Activated CD4-positive, alpha-beta memory T cell treated with anti-CD3 and anti-CD28 coated beads, Interleukin-2, amount 10 ng/mL, durations not matched to agents 7 days and 5 days (primary cell): ENCODE data around the gene RPS24. TPM values are rescaled to one million over a fixed set of nuclear protein-coding genes. Genes with fewer than 3 reads are reported as not detected.
"Not testable (repeated sequence)": the region's sequence is repeated elsewhere in the genome, so short reads cannot be mapped to it uniquely, and the experiment has no call there.

Source experiments
- CTCF ChIA-PET: fragments of 350-600 bp; sonication (Branson Sonifier 250); formaldehyde crosslinking; loops from one replicate; lab custom pipeline; 2021; ENCODE audit warnings: antibody characterized with exemption, inconsistent platforms; lab: Charles Lee
- POLR2A ChIA-PET: fragments of 350-600 bp; sonication (Branson Sonifier 250); formaldehyde crosslinking; loops from one replicate; lab custom pipeline; 2021; ENCODE audit warnings: antibody characterized with exemption; lab: Charles Lee
- DNase-seq: peaks from one replicate; pipeline ENCODE4 v3.0.0-alpha.2; 2020
- H3K27ac Mint-ChIP-seq: one replicate; pipeline ENCODE4 v1.8.0; 2021; ENCODE audit warnings: mild to moderate bottlenecking, mixed read lengths
- H3K27me3 Mint-ChIP-seq: one replicate; pipeline ENCODE4 v1.8.0; 2021; ENCODE audit warnings: mixed read lengths
- H3K36me3 Mint-ChIP-seq: one replicate; pipeline ENCODE4 v1.8.0; 2021; ENCODE audit warnings: low read depth, mixed read lengths
- H3K4me1 Mint-ChIP-seq: one replicate; pipeline ENCODE4 v1.8.0; 2021; ENCODE audit warnings: mixed read lengths
- H3K4me3 Mint-ChIP-seq: one replicate; pipeline ENCODE4 v1.8.0; 2021; ENCODE audit warnings: mild to moderate bottlenecking, mixed read lengths
- H3K9me3 Mint-ChIP-seq: one replicate; pipeline ENCODE4 v1.8.0; 2021; ENCODE audit warnings: mixed read lengths
- total RNA-seq, 2 experiments: library from RNA; stranded (reverse); gene quantifications; one replicate each; pipeline ENCODE4 v1.2.3, GENCODE V29; 2021

RPS24 gene
- total RNA-seq: 1,000 to 10,000 TPM; 1,304 to 1,323 TPM

- peak within 1 kb of the TSS; percentile 44 for H3K27ac Mint-ChIP-seq
- H3K4me3 Mint-ChIP-seq: peak within 1 kb of the TSS; percentile 82
- no peaks in the 10 kb centered on the region for H3K27me3 Mint-ChIP-seq
- CTCF ChIA-PET: interaction anchor here (1.0 to 1.5 kb wide), 3 partner anchors 8 to 269 kb away, joined by 3 to 4 read pairs (median 3); no protein-coding TSS in a partner anchor
- peaks cover 57% of the 10 kb centered on the region for H3K4me1 Mint-ChIP-seq
- H3K9me3 Mint-ChIP-seq: no peaks in the 10 kb centered on the region
- peak; percentile 95 for DNase-seq
- POLR2A ChIA-PET: interaction anchor here (0.8 to 1.5 kb wide), 4 partner anchors 10 to 160 kb away, joined by 3 to 10 read pairs (median 4); no protein-coding TSS in a partner anchor
- peaks cover 45% of the 10 kb centered on the region for H3K36me3 Mint-ChIP-seq
These were observed at the start of gene RPS24 for GRCh38 chr10:78033637-78034470. Gene RPS24 (plus strand): TSS chr10:78033863. CDS start chr10:78033902, 39 bp downstream.

- CTCF ChIA-PET: no interaction called here
- H3K4me3 Mint-ChIP-seq: no peak overlapping the region
- no peaks in the 10 kb centered on the region for H3K4me1 Mint-ChIP-seq
- DNase-seq: no peak
- H3K27ac Mint-ChIP-seq: no peak overlapping the region
- no peaks in the 10 kb centered on the region for H3K27me3 Mint-ChIP-seq
- no peaks in the 10 kb centered on the region for H3K9me3 Mint-ChIP-seq
- POLR2A ChIA-PET: no interaction called here
- peaks cover 72% of the 10 kb centered on the region for H3K36me3 Mint-ChIP-seq
These were observed 48.7 kb upstream of the RPS24 start for GRCh38 chr10:77984986-77985385.

GRCh38 chr10:77987671-77988255, 45.9 kb upstream of the RPS24 start:
- Mint-ChIP-seq H3K4me3 (no peak overlapping the region), H3K36me3 (peaks cover 65% of the 10 kb centered on the region), H3K27ac (no peak overlapping the region), H3K27me3 (no peaks in the 10 kb centered on the region), H3K9me3 (no peaks in the 10 kb centered on the region), H3K4me1 (no peaks in the 10 kb centered on the region)
- no peak for DNase-seq
- ChIA-PET CTCF (interaction anchor here (1.6 kb wide), 1 partner anchor 10 kb away, joined by 3 read pairs; no protein-coding TSS in a partner anchor), POLR2A (no interaction called here)

- Mint-ChIP-seq H3K27ac (no peak overlapping the region), H3K4me1 (no peaks in the 10 kb centered on the region), H3K27me3 (no peaks in the 10 kb centered on the region), H3K36me3 (peaks cover 65% of the 10 kb centered on the region), H3K9me3 (no peaks in the 10 kb centered on the region), H3K4me3 (no peak overlapping the region)
- CTCF ChIA-PET: no interaction called here
- no peak for DNase-seq
- POLR2A ChIA-PET: no interaction called here
These were observed 44.5 kb upstream of the RPS24 start for GRCh38 chr10:77989081-77989724.

- no peaks in the 10 kb centered on the region for H3K9me3 Mint-ChIP-seq
- peaks cover 60% of the 10 kb centered on the region for H3K36me3 Mint-ChIP-seq
- no peak overlapping the region for H3K27ac Mint-ChIP-seq
- CTCF ChIA-PET: interaction anchor here (1.0 kb wide), 1 partner anchor 23 kb away, joined by 3 read pairs; no protein-coding TSS in a partner anchor
- DNase-seq: no peak
- H3K4me1 Mint-ChIP-seq: no peaks in the 10 kb centered on the region
- no peaks in the 10 kb centered on the region for H3K27me3 Mint-ChIP-seq
- H3K4me3 Mint-ChIP-seq: no peak overlapping the region
- POLR2A ChIA-PET: no interaction called here
These were observed 40.0 kb upstream of the RPS24 start for GRCh38 chr10:77993620-77994019.

GRCh38 chr10:77998780-77999179, 34.9 kb upstream of the RPS24 start:
- POLR2A ChIA-PET, DNase-seq, H3K4me3 Mint-ChIP-seq, H3K9me3 Mint-ChIP-seq, H3K27me3 Mint-ChIP-seq, H3K4me1 Mint-ChIP-seq, H3K27ac Mint-ChIP-seq, CTCF ChIA-PET: not testable (repeated sequence)
- peaks cover 59% of the 10 kb centered on the region for H3K36me3 Mint-ChIP-seq

- POLR2A ChIA-PET: no interaction called here
- Mint-ChIP-seq H3K27ac (no peak overlapping the region), H3K9me3 (no peaks in the 10 kb centered on the region), H3K36me3 (peaks cover 64% of the 10 kb centered on the region), H3K4me1 (no peaks in the 10 kb centered on the region), H3K4me3 (no peak overlapping the region), H3K27me3 (no peaks in the 10 kb centered on the region)
- CTCF ChIA-PET: no interaction called here
- no peak for DNase-seq
These were observed 33.5 kb upstream of the RPS24 start for GRCh38 chr10:78000206-78000605.

GRCh38 chr10:78000956-78001472, 32.6 kb upstream of the RPS24 start:
- Mint-ChIP-seq H3K27me3 (no peaks in the 10 kb centered on the region), H3K4me3 (no peak overlapping the region), H3K36me3 (peaks cover 69% of the 10 kb centered on the region), H3K9me3 (no peaks in the 10 kb centered on the region), H3K27ac (no peak overlapping the region), H3K4me1 (no peaks in the 10 kb centered on the region)
- DNase-seq: no peak
- CTCF ChIA-PET: no interaction called here
- POLR2A ChIA-PET: no interaction called here

- DNase-seq: no peak
- Mint-ChIP-seq H3K36me3 (peaks cover 69% of the 10 kb centered on the region), H3K4me1 (no peaks in the 10 kb centered on the region), H3K4me3 (no peak overlapping the region), H3K9me3 (no peaks in the 10 kb centered on the region), H3K27me3 (no peaks in the 10 kb centered on the region), H3K27ac (no peak overlapping the region)
- CTCF ChIA-PET: no interaction called here
- POLR2A ChIA-PET: no interaction called here
These were observed 30.9 kb upstream of the RPS24 start for GRCh38 chr10:78002541-78003288.

GRCh38 chr10:78004215-78005026, 29.2 kb upstream of the RPS24 start:
- Mint-ChIP-seq H3K9me3 (no peaks in the 10 kb centered on the region), H3K4me1 (no peaks in the 10 kb centered on the region), H3K4me3 (no peak overlapping the region), H3K36me3 (peaks cover 64% of the 10 kb centered on the region), H3K27ac (no peak overlapping the region), H3K27me3 (no peaks in the 10 kb centered on the region)
- DNase-seq: no peak
- POLR2A ChIA-PET: no interaction called here
- CTCF ChIA-PET: no interaction called here

GRCh38 chr10:78007172-78007571, 26.5 kb upstream of the RPS24 start:
- H3K4me3 Mint-ChIP-seq: no peak overlapping the region
- no peak overlapping the region for H3K27ac Mint-ChIP-seq
- no peaks in the 10 kb centered on the region for H3K27me3 Mint-ChIP-seq
- H3K4me1 Mint-ChIP-seq: no peaks in the 10 kb centered on the region
- no peak for DNase-seq
- ChIA-PET CTCF (no interaction called here), POLR2A (no interaction called here)
- no peaks in the 10 kb centered on the region for H3K9me3 Mint-ChIP-seq
- H3K36me3 Mint-ChIP-seq: peaks cover 69% of the 10 kb centered on the region

GRCh38 chr10:78009662-78010061, 24.0 kb upstream of the RPS24 start:
- Mint-ChIP-seq H3K27me3 (no peaks in the 10 kb centered on the region), H3K27ac (no peak overlapping the region), H3K4me3 (no peak overlapping the region), H3K36me3 (peaks cover 58% of the 10 kb centered on the region), H3K4me1 (no peaks in the 10 kb centered on the region), H3K9me3 (no peaks in the 10 kb centered on the region)
- CTCF ChIA-PET: interaction anchor here (1.4 kb wide), 1 partner anchor 21 kb away, joined by 4 read pairs; no protein-coding TSS in a partner anchor
- POLR2A ChIA-PET: no interaction called here
- DNase-seq: no peak
